GM18526 (cell line): Measurements from ENCODE around the gene CPXM2.

ENCODE experiments used
- POLR2A ChIP-seq: IDR thresholded peaks from 3 replicates; pipeline ENCODE4 v1.6.1; 2011; ENCODE audit not compliant: insufficient read length; ENCODE audit errors: extremely low read depth

Gene CPXM2

DNA sequence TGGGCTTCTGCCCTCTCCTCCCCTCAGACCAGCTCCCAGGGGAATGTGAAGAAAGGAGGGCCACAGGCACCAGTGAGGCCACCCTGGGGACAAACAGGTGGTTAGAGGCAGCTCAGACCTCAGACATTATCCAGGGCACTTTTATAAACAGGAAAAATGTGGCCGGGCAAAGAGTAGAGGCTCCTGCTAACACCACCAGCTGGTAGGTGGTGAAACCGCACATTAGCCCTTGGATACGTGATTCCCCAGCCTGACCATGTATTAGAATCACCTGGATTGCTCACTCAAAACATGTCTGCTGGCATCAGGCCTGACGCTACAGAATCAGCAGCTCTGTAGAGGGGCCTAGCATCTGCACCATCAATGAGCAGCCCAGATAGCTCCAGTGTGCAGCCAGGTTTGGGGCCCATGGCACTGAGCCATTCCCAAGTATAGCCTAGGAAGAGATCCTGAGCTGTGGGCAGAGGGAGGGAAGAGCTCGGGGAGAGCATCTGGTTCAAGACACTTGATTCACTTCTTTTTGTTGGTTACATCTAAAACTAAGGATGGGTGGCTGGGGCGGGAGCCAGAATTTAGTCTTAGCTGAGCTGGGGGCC, 188.3 kb downstream of the CPXM2 start:
- TF ChIP-seq POLR2A = no peak
